Spleen (tissue), 11 donors: ENCODE data around the gene CUL7. TPM values are rescaled to one million over a fixed set of nuclear protein-coding genes. Genes with fewer than 3 reads are reported as not detected.
"Not testable (repeated sequence)": the region's sequence is repeated elsewhere in the genome, so short reads cannot be mapped to it uniquely, and the experiment has no call there.

Experiments
- DNase-seq: peaks from one replicate; pipeline ENCODE4 v3.0.0-alpha.2; 2020
- H3K27ac ChIP-seq, 8 donors: fragments of 200-600 bp; sonication (generic) in 7 of 8; 1 replicate in 4 of 8; 2 replicates in 4 of 8; pipeline versions ENCODE4 v1.5.0 to v1.8.0; 2016 to 2021; ENCODE audit warnings: inconsistent platforms in 4 of 8, mild to moderate bottlenecking in 4 of 8, moderate library complexity in 1 of 8
- H3K27me3 ChIP-seq, 7 donors: fragments of 200-600 bp; sonication (generic) in 6 of 7; replicated peaks in 1 of 7; 1 replicate in 4 of 7; 2 replicates in 3 of 7; pipeline versions ENCODE4 v1.5.0 to v1.8.0; 2016 to 2021; ENCODE audit warnings: inconsistent platforms in 3 of 7, mild to moderate bottlenecking in 1 of 7
- H3K36me3 ChIP-seq, 6 donors: fragments of 200-600 bp; sonication (generic) in 5 of 6; 1 replicate in 4 of 6; 2 replicates in 2 of 6; pipeline versions ENCODE4 v1.5.0 to v1.8.0; 2016 to 2021; ENCODE audit warnings: inconsistent platforms in 2 of 6
- H3K4me1 ChIP-seq, 6 donors: fragments of 200-600 bp; sonication (generic) in 5 of 6; 1 replicate in 3 of 6; 2 replicates in 3 of 6; pipeline versions ENCODE4 v1.5.0 to v1.8.0; 2016 to 2021; ENCODE audit warnings: inconsistent platforms in 3 of 6
- H3K4me3 ChIP-seq, 8 donors: fragments of 200-600 bp; sonication (generic) in 7 of 8; 1 replicate in 4 of 8; 2 replicates in 4 of 8; pipeline versions ENCODE4 v1.5.0 to v1.8.0; 2016 to 2021; ENCODE audit warnings: inconsistent platforms in 4 of 8, mild to moderate bottlenecking in 4 of 8, moderate library complexity in 2 of 8
- H3K9me3 ChIP-seq, 8 donors: fragments of 200-600 bp; sonication (generic) in 7 of 8; 1 replicate in 4 of 8; 2 replicates in 4 of 8; pipeline versions ENCODE4 v1.5.0 to v1.8.0; 2016 to 2021; ENCODE audit warnings: inconsistent platforms in 4 of 8
- CTCF ChIP-seq, 11 experiments: fragments of 200-600 bp in 7 of 11; fragments of 450-650 bp in 4 of 11; sonication (generic) in 4 of 11; IDR thresholded peaks in 8 of 11; conservative IDR thresholded peaks in 3 of 11; 1 replicate in 7 of 11; 2 replicates in 4 of 11; pipeline versions ENCODE4 v1.4.0 to v1.8.0; 2016 to 2021; ENCODE audit warnings: antibody characterized with exemption in 11 of 11, inconsistent platforms in 4 of 11, mild to moderate bottlenecking in 1 of 11
- POLR2A ChIP-seq, 3 donors: fragments of 450-650 bp; IDR thresholded peaks; one replicate each; pipeline ENCODE4 v1.5.1; 2017; ENCODE audit warnings: antibody characterized with exemption in 3 of 3, mild to moderate bottlenecking in 1 of 3
- POLR2AphosphoS5 ChIP-seq, 3 donors: sonication (generic); formaldehyde crosslinking; IDR thresholded peaks; one replicate each; pipeline ENCODE4 v1.5.1; 2017; ENCODE audit warnings: antibody characterized with exemption in 3 of 3
- WGBS, 5 donors: extraction: QIAGEN DNeasy Blood & Tissue Kit in 3 of 5; methylation state at CpG; one replicate each; pipeline versions ENCODE4 v1.1.5 to v1.1.7; 2013 to 2018; 5-methylcytosine and 5-hydroxymethylcytosine counted together
- intact Hi-C: fragments of 100-400 bp; cut with DNase I; formaldehyde crosslinking; loops from one replicate; pipeline ENCODE4 v1.15.0; 2023; ENCODE audit warnings: low total_unique reads
- polyA plus RNA-seq, 3 donors: library from polyadenylated mRNA; stranded (reverse); fragments of 200-250 nt; gene quantifications; one replicate each; pipeline ENCODE4 v1.2.1, GENCODE V29; 2013
- total RNA-seq, 7 donors: library from RNA; depleted of rRNA in 3 of 7; stranded (reverse); fragments of >200 nt in 3 of 7; fragmentation: NEBNext Ultra II Directional in 4 of 7; extraction: Animal tissue kit (Norgen Biotek cat#: 25700) in 4 of 7; gene quantifications; one replicate each; pipeline versions ENCODE4 v1.1.0 to v1.2.1, GENCODE V29; 2016 to 2021
- donor health status: healthy with polysubstance abuse.
- donor health status: DM: no; HTN: no; CAD: no; lungs with moderate emphysema.
- donor health status: DM: no; HTN: no; CAD: no.
- donor health status: Bipolar disorder and iron deficiency.
- donor health status: healthy.
- donor health status: DM: no; HTN: no; CAD: no.
- donor health status: DM: yes; HTN: yes; CAD: no.

Gene CUL7
- total and polyA plus RNA-seq, 10 donors = 3.6 to 23.1 (median 13.7) TPM

DNA sequence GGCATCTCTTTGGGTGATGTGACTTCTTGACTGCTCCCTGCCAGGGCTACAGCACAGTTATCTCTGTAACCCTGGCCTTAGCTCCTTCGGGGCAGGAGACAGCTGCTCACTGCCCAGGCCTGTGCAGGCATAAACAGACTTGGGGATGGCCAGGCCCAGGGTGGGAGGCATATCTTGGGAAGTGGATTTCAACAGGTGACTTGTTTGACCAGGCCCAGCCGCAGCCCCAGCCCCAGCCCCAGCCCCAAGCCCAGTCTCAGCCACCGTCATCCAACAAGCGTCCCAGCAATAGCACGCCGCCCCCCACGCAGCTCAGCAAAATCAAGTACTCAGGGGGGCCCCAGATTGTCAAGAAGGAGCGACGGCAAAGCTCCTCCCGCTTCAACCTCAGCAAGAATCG lies 47.4 kb downstream of the CUL7 start:
- Histone ChIP-seq H3K27ac (no peak overlapping the region), H3K4me3 (no peak overlapping the region), H3K9me3 (no peaks in the 10 kb centered on the region), H3K27me3 (no peaks in the 10 kb centered on the region), H3K36me3 (peaks cover 0 to 84% (median 48%) of the 10 kb centered on the region in 6 donors), H3K4me1 (peaks cover 0 to 13% (median 0%) of the 10 kb centered on the region in 6 donors)
- intact Hi-C loops = no loop called here
- WGBS, 5 donors = 92 to 98% (median 94%) methylated on average over 11 of the region's 11 CpGs
- TF ChIP-seq CTCF (IDR thresholded peaks at IDR 0.05 in 8 of 11, conservative IDR thresholded peaks at IDR 0.05 in 3 of 11) (no peak), POLR2AphosphoS5 (IDR thresholded peaks at IDR 0.05) (no peak), POLR2A (IDR thresholded peaks at IDR 0.05) (no peak)
- no peak for DNase-seq

DNA sequence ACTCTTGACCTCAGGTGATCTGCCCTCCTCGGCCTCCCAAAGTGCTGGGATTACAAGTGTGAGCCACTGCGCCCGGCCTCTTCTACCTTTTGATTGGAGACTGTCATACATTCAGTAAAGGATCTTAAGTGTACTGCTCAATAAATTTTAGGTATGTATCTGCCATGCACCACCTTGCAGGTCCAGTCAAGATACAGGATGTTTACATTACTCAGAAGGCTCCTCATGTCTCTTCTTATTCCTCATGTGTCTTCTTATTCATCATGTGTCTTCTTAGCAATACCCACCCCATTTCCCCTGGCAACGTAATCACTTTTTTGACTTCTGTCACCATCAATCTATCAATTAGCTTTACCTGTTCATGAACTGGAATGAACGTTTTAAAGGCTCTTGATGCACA lies 47.8 kb downstream of the CUL7 start:
- no peak for DNase-seq
- WGBS, 5 donors = 93 to 97% (median 94%) methylated on average over 5 of the region's 5 CpGs
- no peak overlapping the region for H3K27ac ChIP-seq
- TF ChIP-seq CTCF (IDR thresholded peaks at IDR 0.05 in 8 of 11, conservative IDR thresholded peaks at IDR 0.05 in 3 of 11) (no peak), POLR2A (IDR thresholded peaks at IDR 0.05) (no peak), POLR2AphosphoS5 (IDR thresholded peaks at IDR 0.05) (no peak)
- no peaks in the 10 kb centered on the region for H3K27me3 ChIP-seq
- intact Hi-C loops = no loop called here
- H3K4me1 ChIP-seq = peaks cover 0 to 9% (median 0%) of the 10 kb centered on the region in 6 donors
- H3K36me3 ChIP-seq = peaks cover 0 to 84% (median 44%) of the 10 kb centered on the region in 6 donors
- H3K4me3 ChIP-seq = no peak overlapping the region
- H3K9me3 ChIP-seq = no peaks in the 10 kb centered on the region

DNA sequence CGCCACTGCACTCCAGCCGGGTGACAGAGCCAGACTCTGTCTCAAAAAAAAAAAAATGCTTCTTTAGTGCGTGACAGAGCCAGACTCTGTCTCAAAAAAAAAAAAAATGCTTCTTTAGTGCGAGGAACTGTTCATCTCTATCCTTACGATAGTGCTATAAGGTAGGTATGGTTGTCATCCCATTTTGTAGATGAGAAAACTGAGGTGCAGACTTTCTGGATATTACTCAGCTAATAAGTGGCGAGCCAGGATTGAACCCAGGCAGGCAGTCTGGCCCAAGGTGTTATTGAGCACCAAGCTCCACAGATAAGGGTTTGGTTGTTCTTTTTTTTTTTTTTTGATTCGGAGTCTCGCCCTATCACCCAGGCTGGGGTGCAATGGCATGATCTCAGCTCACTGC lies 51.8 kb downstream of the CUL7 start:
- H3K36me3 ChIP-seq = peaks cover 0 to 58% (median 6%) of the 10 kb centered on the region in 6 donors
- no peak for DNase-seq
- WGBS, 5 donors = 90 to 96% (median 93%) methylated on average over 8 of the region's 8 CpGs
- no peak overlapping the region for H3K27ac ChIP-seq
- no peaks in the 10 kb centered on the region for H3K9me3 ChIP-seq
- H3K4me1 ChIP-seq = no peaks in the 10 kb centered on the region
- intact Hi-C loops = no loop called here
- no peak overlapping the region for H3K4me3 ChIP-seq
- H3K27me3 ChIP-seq = no peaks in the 10 kb centered on the region
- no peak for TF ChIP-seq CTCF (IDR thresholded peaks at IDR 0.05 in 8 of 11, conservative IDR thresholded peaks at IDR 0.05 in 3 of 11)
- TF ChIP-seq POLR2AphosphoS5 (IDR thresholded peaks at IDR 0.05) = no peak
- TF ChIP-seq POLR2A (IDR thresholded peaks at IDR 0.05) = no peak

DNA sequence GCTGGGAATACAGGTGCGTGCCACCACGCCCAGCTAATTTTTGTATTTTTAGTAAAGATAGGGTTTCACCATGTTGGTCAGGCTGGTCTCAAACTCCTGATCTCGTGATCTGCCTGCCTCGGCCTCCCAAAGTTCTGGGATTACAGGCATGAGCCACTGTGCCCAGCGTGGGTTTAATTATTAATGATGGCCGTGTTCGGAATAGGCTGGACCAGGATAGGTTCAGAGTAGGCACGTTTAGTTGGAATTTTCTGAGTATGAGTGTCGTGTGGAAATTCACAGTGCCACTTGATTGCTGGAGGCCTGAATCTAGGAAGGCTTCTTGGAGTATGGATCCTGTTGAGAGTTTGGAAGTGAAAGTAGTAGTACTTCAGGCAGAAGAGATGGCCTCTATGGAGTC lies 55.4 kb downstream of the CUL7 start:
- H3K27me3 ChIP-seq, H3K9me3 ChIP-seq, H3K4me1 ChIP-seq, intact Hi-C loops, DNase-seq, H3K27ac ChIP-seq, H3K4me3 ChIP-seq: not testable (repeated sequence)
- H3K36me3 ChIP-seq = peaks cover 0 to 37% (median 0%) of the 10 kb centered on the region in 6 donors
- 95 to 98% (median 96%) methylated on average over 9 of the region's 9 CpGs for WGBS, 5 donors

GRCh38 chr6:42996513-42996912 lies 57.1 kb downstream of the CUL7 start:
- TF ChIP-seq CTCF (IDR thresholded peaks at IDR 0.05 in 8 of 11, conservative IDR thresholded peaks at IDR 0.05 in 3 of 11) (no peak), POLR2A (IDR thresholded peaks at IDR 0.05) (no peak), POLR2AphosphoS5 (IDR thresholded peaks at IDR 0.05) (no peak)
- DNase-seq = no peak
- intact Hi-C loops = no loop called here
- Histone ChIP-seq H3K27ac (no peak overlapping the region), H3K27me3 (no peaks in the 10 kb centered on the region), H3K36me3 (peaks cover 0 to 40% (median 2%) of the 10 kb centered on the region in 6 donors), H3K4me3 (no peak overlapping the region), H3K9me3 (no peaks in the 10 kb centered on the region), H3K4me1 (no peaks in the 10 kb centered on the region)
